ENCODE results near the gene ETV6.
"Not testable (repeated sequence)": the region's sequence is repeated elsewhere in the genome, so short reads cannot be mapped to it uniquely, and the experiment has no call there.

Gene ETV6

GRCh38 chr12:11677752-11678151, 28.3 kb downstream of the ETV6 start:
- no peak overlapping the region for H3K27ac ChIP-seq
- no peak for TF ChIP-seq CTCF (IDR thresholded peaks at IDR 0.05)
- no peak for TF ChIP-seq ZFX (IDR thresholded peaks at IDR 0.05; ENCODE audit: borderline replicate concordance)

- H3K27ac ChIP-seq = no peak overlapping the region
- TF ChIP-seq CTCF (IDR thresholded peaks at IDR 0.05) (no peak), ZFX (IDR thresholded peaks at IDR 0.05; ENCODE audit: borderline replicate concordance) (no peak)
Measured at GRCh38 chr12:11678781-11679180, 29.3 kb downstream of the ETV6 start.

GRCh38 chr12:11681207-11681606, 31.7 kb downstream of the ETV6 start:
- TF ChIP-seq ZFX (IDR thresholded peaks at IDR 0.05; ENCODE audit: borderline replicate concordance) = no peak
- no peak for TF ChIP-seq CTCF (IDR thresholded peaks at IDR 0.05)
- no peak overlapping the region for H3K27ac ChIP-seq

GRCh38 chr12:11681695-11682094, 32.2 kb downstream of the ETV6 start:
- not testable (repeated sequence) for H3K27ac ChIP-seq

GRCh38 chr12:11684393-11684792, 34.9 kb downstream of the ETV6 start:
- TF ChIP-seq ZFX (IDR thresholded peaks at IDR 0.05; ENCODE audit: borderline replicate concordance) (no peak), CTCF (IDR thresholded peaks at IDR 0.05) (no peak)
- no peak overlapping the region for H3K27ac ChIP-seq

GRCh38 chr12:11684811-11685210, 35.3 kb downstream of the ETV6 start:
- TF ChIP-seq CTCF (IDR thresholded peaks at IDR 0.05) = no peak
- no peak for TF ChIP-seq ZFX (IDR thresholded peaks at IDR 0.05; ENCODE audit: borderline replicate concordance)
- no peak overlapping the region for H3K27ac ChIP-seq

- TF ChIP-seq CTCF (IDR thresholded peaks at IDR 0.05) = no peak
- no peak for TF ChIP-seq ZFX (IDR thresholded peaks at IDR 0.05; ENCODE audit: borderline replicate concordance)
- H3K27ac ChIP-seq = no peak overlapping the region
Measured at GRCh38 chr12:11685316-11685715, 35.8 kb downstream of the ETV6 start.

GRCh38 chr12:11685716-11686115, 36.2 kb downstream of the ETV6 start:
- TF ChIP-seq ZFX (IDR thresholded peaks at IDR 0.05; ENCODE audit: borderline replicate concordance) (no peak), CTCF (IDR thresholded peaks at IDR 0.05) (no peak)
- no peak overlapping the region for H3K27ac ChIP-seq
